Activated naive CD4-positive, alpha-beta T cell treated with anti-CD3 and anti-CD28 coated beads for 36 hours (primary cell): ENCODE data around the gene BAD. TPM values are rescaled to one million over a fixed set of nuclear protein-coding genes. Genes with fewer than 3 reads are reported as not detected.

ENCODE experiments used
- CTCF ChIA-PET: fragments of 350-600 bp; sonication (Branson Sonifier 250); formaldehyde crosslinking; loops from one replicate; lab custom pipeline; 2021; ENCODE audit warnings: antibody characterized with exemption; lab: Charles Lee
- DNase-seq: peaks from one replicate; pipeline ENCODE4 v3.0.0-alpha.2; 2020
- H3K27ac Mint-ChIP-seq: one replicate; pipeline ENCODE4 v1.8.0; 2021; ENCODE audit warnings: mild to moderate bottlenecking, mixed read lengths
- H3K27me3 Mint-ChIP-seq: one replicate; pipeline ENCODE4 v1.8.0; 2021; ENCODE audit warnings: low read depth, mixed read lengths
- H3K36me3 Mint-ChIP-seq: one replicate; pipeline ENCODE4 v1.8.0; 2021; ENCODE audit warnings: low read depth, mixed read lengths
- H3K4me1 Mint-ChIP-seq: one replicate; pipeline ENCODE4 v1.8.0; 2021; ENCODE audit warnings: low read depth, mixed read lengths
- H3K4me3 Mint-ChIP-seq: one replicate; pipeline ENCODE4 v1.8.0; 2021; ENCODE audit warnings: mild to moderate bottlenecking, moderate library complexity, mixed read lengths
- H3K9me3 Mint-ChIP-seq: one replicate; pipeline ENCODE4 v1.8.0; 2021; ENCODE audit warnings: mixed read lengths
- intact Hi-C: fragments of 100-400 bp; cut with micrococcal nuclease; formaldehyde crosslinking; loops from one replicate; pipeline ENCODE4 v1.15.1; 2023
- total RNA-seq, 2 experiments: library from RNA; stranded (reverse); gene quantifications; one replicate each; pipeline ENCODE4 v1.2.3, GENCODE V29; 2021

Gene BAD
- total RNA-seq, 2 experiments from 2014 or later: 12.8 to 14.3 TPM

DNA sequence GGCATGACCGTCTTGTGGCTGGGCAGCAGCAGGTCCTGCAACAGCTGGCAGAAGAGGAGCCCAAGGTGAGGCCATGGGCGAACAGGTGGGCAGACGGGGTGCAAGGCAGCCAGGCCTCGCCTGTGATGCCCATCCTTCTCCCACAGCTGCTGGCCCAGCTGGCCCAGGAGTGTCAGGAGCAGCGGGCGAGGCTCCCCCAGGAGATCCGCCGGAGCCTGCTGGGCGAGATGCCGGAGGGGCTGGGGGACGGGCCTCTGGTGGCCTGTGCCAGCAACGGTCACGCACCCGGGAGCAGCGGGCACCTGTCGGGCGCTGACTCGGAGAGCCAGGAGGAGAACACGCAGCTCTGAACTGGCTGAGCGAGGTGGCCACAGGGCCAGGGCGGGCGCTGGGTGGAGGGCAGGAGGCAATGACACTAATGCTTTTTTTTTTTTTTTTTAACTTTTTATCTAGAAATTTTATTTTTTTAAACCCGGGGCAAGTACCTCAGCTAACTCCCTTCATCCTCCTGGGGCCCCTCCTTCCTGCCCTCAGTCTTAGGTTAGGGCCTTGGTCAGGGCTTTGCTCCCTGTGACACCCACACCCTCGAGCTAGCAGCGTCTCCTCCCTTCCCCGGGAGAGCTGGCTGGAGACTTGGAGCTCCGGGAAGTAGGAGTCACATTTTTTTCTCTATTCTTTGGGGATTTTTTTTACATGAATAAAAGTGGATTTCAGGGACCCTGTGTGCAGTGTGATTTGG is 17.1 kb downstream of the BAD start:
- Mint-ChIP-seq H3K27ac (no peak overlapping the region), H3K9me3 (no peaks in the 10 kb centered on the region), H3K4me1 (peaks cover 14% of the 10 kb centered on the region), H3K36me3 (no peaks in the 10 kb centered on the region), H3K27me3 (no peaks in the 10 kb centered on the region), H3K4me3 (no peak overlapping the region)
- DNase-seq: no peak
- intact Hi-C loops: no loop called here
- CTCF ChIA-PET: interaction anchor here (0.7 to 2.0 kb wide), 4 partner anchors 33 to 63 kb away, joined by 3 to 10 read pairs (median 6); partner anchors contain the start of gene CATSPERZ

GRCh38 chr11:64266339-64266738 is 18.1 kb downstream of the BAD start:
- Mint-ChIP-seq H3K4me1 (peaks cover 8% of the 10 kb centered on the region), H3K27me3 (no peaks in the 10 kb centered on the region), H3K4me3 (no peak overlapping the region), H3K27ac (no peak overlapping the region), H3K36me3 (no peaks in the 10 kb centered on the region), H3K9me3 (no peaks in the 10 kb centered on the region)
- intact Hi-C loops: no loop called here
- DNase-seq: no peak
- CTCF ChIA-PET: no interaction called here

DNA sequence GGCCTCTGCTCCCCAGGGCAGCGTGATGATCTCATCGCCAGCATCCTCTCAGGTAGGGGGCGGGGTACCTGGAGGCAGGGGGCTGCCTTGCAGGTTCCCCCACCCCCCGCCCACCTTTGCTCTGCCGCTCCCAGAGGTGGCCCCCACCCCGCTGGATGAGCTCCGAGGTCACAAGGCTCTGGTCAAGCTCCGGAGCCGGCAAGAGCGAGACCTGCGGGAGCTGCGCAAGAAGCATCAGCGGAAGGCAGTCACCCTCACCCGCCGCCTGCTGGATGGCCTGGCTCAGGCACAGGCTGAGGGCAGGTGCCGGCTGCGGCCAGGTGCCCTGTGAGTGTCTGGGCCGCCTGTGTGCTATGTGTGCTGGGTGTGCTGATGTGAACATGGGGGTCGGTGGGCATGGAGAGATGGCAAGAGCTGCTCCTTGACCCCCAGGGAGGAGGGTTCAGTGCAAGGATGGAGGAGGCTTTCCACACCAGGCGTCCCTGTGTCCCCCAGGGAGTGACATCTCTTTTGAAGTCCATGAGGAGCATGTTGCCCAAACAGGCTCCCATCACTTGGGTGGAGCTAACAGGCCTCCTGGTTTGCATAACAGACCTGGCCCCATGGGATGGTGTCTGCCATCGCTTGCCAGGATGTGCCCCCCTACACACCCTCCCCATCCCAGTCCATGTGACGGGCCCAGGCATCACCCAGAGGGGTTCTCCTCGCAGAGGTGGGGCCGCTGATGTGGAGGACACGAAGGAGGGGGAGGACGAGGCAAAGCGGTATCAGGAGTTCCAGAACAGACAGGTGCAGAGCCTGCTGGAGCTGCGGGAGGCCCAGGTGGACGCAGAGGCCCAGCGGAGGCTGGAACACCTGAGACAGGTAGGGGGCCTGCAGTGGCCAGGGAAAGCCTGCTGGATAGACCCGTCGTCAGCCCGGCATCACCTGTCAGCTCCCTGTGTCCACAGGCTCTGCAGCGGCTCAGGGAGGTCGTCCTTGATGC is 19.0 kb downstream of the BAD start:
- Mint-ChIP-seq H3K27me3 (no peaks in the 10 kb centered on the region), H3K4me1 (peaks cover 8% of the 10 kb centered on the region), H3K4me3 (no peak overlapping the region), H3K9me3 (no peaks in the 10 kb centered on the region), H3K36me3 (no peaks in the 10 kb centered on the region), H3K27ac (no peak overlapping the region)
- DNase-seq: no peak
- CTCF ChIA-PET: no interaction called here
- intact Hi-C loops: no loop called here

GRCh38 chr11:64264371-64264852 is 20.1 kb downstream of the BAD start:
- Mint-ChIP-seq H3K36me3 (peaks cover under 1% of the 10 kb centered on the region), H3K4me1 (peaks cover 14% of the 10 kb centered on the region), H3K27me3 (no peaks in the 10 kb centered on the region), H3K9me3 (no peaks in the 10 kb centered on the region), H3K4me3 (no peak overlapping the region), H3K27ac (no peak overlapping the region)
- intact Hi-C loops: no loop called here
- CTCF ChIA-PET: interaction anchor here (1.6 kb wide), 1 partner anchor 12 kb away, joined by 4 read pairs; no protein-coding TSS in a partner anchor
- DNase-seq: no peak

- H3K4me3 Mint-ChIP-seq: no peak overlapping the region
- CTCF ChIA-PET: interaction anchor here (1.6 kb wide), 1 partner anchor 11 kb away, joined by 4 read pairs; no protein-coding TSS in a partner anchor
- no peaks in the 10 kb centered on the region for H3K9me3 Mint-ChIP-seq
- no peaks in the 10 kb centered on the region for H3K27me3 Mint-ChIP-seq
- no peak for DNase-seq
- intact Hi-C loops: no loop called here
- no peak overlapping the region for H3K27ac Mint-ChIP-seq
- peaks cover 2% of the 10 kb centered on the region for H3K36me3 Mint-ChIP-seq
- H3K4me1 Mint-ChIP-seq: peaks cover 13% of the 10 kb centered on the region
These were observed 20.5 kb downstream of the BAD start for GRCh38 chr11:64263947-64264317.

DNA sequence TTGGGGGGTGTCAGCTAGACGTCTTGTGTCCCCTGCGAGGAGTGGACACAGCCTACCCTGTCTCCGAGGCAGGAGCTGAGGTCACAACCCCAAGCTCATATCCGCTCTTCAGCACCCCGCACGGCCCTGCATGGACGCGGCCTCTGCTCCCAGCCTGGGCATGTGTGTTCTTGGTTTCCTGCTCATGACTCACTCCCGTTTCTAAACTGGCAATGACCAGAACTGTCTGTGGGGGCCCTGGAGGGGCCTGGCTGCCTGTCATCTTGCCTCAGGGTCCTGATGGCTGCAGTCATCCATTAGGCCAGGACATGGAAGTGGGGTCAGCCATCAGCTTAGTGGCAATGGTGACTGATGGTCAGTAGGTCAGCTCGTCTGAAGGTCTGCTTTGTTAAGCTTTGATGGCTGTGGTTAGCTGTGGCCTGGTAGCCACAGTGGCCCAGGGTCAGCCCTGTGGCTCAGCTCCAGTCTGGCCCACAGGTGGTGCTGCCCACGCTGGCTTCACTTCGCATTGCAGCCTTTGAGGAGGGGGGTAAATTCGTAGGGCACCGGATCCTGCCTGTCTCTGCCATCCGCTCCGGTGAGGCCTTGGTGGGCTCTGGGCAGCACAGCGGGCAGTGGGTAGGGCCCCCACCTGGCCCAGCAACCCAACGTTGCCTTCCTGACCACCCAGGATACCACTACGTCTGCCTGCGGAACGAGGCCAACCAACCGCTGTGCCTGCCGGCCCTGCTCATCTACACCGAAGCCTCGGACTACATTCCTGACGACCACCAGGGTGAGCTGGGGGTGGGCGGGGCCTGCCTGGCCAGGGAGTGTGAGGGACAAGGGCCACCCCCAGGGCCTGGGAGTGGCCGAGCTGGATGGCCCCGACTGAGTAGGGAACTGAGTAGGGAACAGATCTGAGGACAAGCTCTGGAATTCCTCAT is 21.2 kb downstream of the BAD start:
- intact Hi-C loops: no loop called here
- DNase-seq: no peak
- CTCF ChIA-PET: interaction anchor here (0.6 to 1.6 kb wide), 2 partner anchors 11 to 46 kb away, joined by 3 to 4 read pairs; no protein-coding TSS in a partner anchor
- H3K36me3 Mint-ChIP-seq: peaks cover 2% of the 10 kb centered on the region
- peaks cover 10% of the 10 kb centered on the region for H3K4me1 Mint-ChIP-seq
- no peaks in the 10 kb centered on the region for H3K27me3 Mint-ChIP-seq
- no peak overlapping the region for H3K4me3 Mint-ChIP-seq
- no peaks in the 10 kb centered on the region for H3K9me3 Mint-ChIP-seq
- H3K27ac Mint-ChIP-seq: no peak overlapping the region

- H3K27me3 Mint-ChIP-seq: no peaks in the 10 kb centered on the region
- CTCF ChIA-PET: interaction anchor here (0.6 to 1.6 kb wide), 2 partner anchors 10 to 47 kb away, joined by 3 to 4 read pairs; no protein-coding TSS in a partner anchor
- intact Hi-C loops: no loop called here
- no peaks in the 10 kb centered on the region for H3K9me3 Mint-ChIP-seq
- H3K36me3 Mint-ChIP-seq: peaks cover 2% of the 10 kb centered on the region
- no peak overlapping the region for H3K4me3 Mint-ChIP-seq
- no peak for DNase-seq
- peaks cover 7% of the 10 kb centered on the region for H3K4me1 Mint-ChIP-seq
- no peak overlapping the region for H3K27ac Mint-ChIP-seq
These were observed 22.0 kb downstream of the BAD start for GRCh38 chr11:64262271-64263002.

- DNase-seq: no peak
- H3K36me3 Mint-ChIP-seq: peaks cover 2% of the 10 kb centered on the region
- intact Hi-C loops: no loop called here
- CTCF ChIA-PET: interaction anchor here (0.7 kb wide), 1 partner anchor 13 kb away, joined by 3 read pairs; no protein-coding TSS in a partner anchor
- no peaks in the 10 kb centered on the region for H3K27me3 Mint-ChIP-seq
- no peak overlapping the region for H3K27ac Mint-ChIP-seq
- no peak overlapping the region for H3K4me3 Mint-ChIP-seq
- peaks cover 7% of the 10 kb centered on the region for H3K4me1 Mint-ChIP-seq
- no peaks in the 10 kb centered on the region for H3K9me3 Mint-ChIP-seq
These were observed 22.8 kb downstream of the BAD start for GRCh38 chr11:64261556-64262080.

DNA sequence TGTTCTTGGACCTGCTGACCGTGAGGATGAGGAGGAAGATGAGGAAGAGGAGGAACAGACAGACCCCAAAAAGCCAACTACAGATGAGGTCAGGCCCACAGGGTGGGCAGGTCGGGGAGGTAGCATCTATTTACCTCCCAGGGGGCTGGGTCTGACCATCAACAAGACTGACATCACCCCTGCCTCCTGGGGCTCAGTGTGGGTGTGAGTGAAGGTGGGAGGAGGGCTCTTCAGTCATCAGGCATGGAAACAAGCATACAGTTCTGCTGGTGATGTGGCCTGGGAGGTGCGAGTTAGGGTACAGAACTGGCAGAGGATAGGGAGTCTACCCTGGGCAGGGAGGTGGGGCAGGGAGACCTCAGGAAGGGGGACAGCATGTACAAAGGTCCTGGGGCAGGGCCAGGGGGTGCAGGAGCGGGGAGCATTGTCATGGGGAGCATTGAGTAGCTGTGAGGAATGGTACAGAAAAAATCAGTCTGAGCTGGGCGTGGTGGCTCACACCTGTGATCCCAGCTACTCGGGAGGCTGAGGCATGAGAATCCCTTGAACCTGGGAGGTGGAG is 24.2 kb downstream of the BAD start:
- DNase-seq: no peak
- CTCF ChIA-PET: no interaction called here
- Mint-ChIP-seq H3K4me1 (peaks cover 7% of the 10 kb centered on the region), H3K27ac (no peak overlapping the region), H3K9me3 (no peaks in the 10 kb centered on the region), H3K36me3 (peaks cover 2% of the 10 kb centered on the region), H3K27me3 (no peaks in the 10 kb centered on the region), H3K4me3 (no peak overlapping the region)
- intact Hi-C loops: no loop called here

GRCh38 chr11:64259533-64260067 is 24.9 kb downstream of the BAD start:
- Mint-ChIP-seq H3K27me3 (no peaks in the 10 kb centered on the region), H3K36me3 (peaks cover 2% of the 10 kb centered on the region), H3K9me3 (no peaks in the 10 kb centered on the region), H3K27ac (no peak overlapping the region), H3K4me3 (no peak overlapping the region), H3K4me1 (peaks cover 7% of the 10 kb centered on the region)
- no peak for DNase-seq
- CTCF ChIA-PET: no interaction called here
- intact Hi-C loops: no loop called here
